Retinal pigment epithelial cell (primary cell): Measurements from ENCODE around the gene NFILZ.

ENCODE experiments used
- DNase-seq: peaks from one replicate; pipeline ENCODE4 v3.0.0-alpha.2; 2010; ENCODE audit warnings: low read depth
- H3K4me3 ChIP-seq: 2 replicates; pipeline ENCODE4 v1.5.1; 2011; ENCODE audit warnings: mild to moderate bottlenecking, low read length, control low read depth, moderate library complexity
- CTCF ChIP-seq: conservative IDR thresholded peaks from 2 replicates; pipeline ENCODE4 v1.5.1; 2011; ENCODE audit warnings: low read depth, low read length, control low read depth, inconsistent platforms

Gene NFILZ

GRCh38 chr19:8593931-8594330 is 36.5 kb upstream of the NFILZ start:
- no peak overlapping the region for H3K4me3 ChIP-seq
- no peak for DNase-seq
- no peak for TF ChIP-seq CTCF

- DNase-seq: no peak
- TF ChIP-seq CTCF: no peak
- H3K4me3 ChIP-seq: no peak overlapping the region
These were observed 34.8 kb upstream of the NFILZ start for GRCh38 chr19:8595651-8596050.

- DNase-seq: no peak
- TF ChIP-seq CTCF: no peak
These were observed 34.3 kb upstream of the NFILZ start for GRCh38 chr19:8596168-8596567.

GRCh38 chr19:8600064-8600463 is 30.4 kb upstream of the NFILZ start:
- DNase-seq: no peak
- no peak overlapping the region for H3K4me3 ChIP-seq
- TF ChIP-seq CTCF: no peak

More at GRCh38 chr19:8596168-8596567, 34.3 kb upstream of the NFILZ start:
- no peak overlapping the region for H3K4me3 ChIP-seq

GRCh38 chr19:8600816-8601215 is 29.6 kb upstream of the NFILZ start:
- no peak for TF ChIP-seq CTCF
- H3K4me3 ChIP-seq: no peak overlapping the region
- no peak for DNase-seq

- no peak for DNase-seq
- no peak overlapping the region for H3K4me3 ChIP-seq
- TF ChIP-seq CTCF: no peak
These were observed 28.6 kb upstream of the NFILZ start for GRCh38 chr19:8601796-8602195.

- no peak for TF ChIP-seq CTCF
- no peak overlapping the region for H3K4me3 ChIP-seq
- no peak for DNase-seq
These were observed 24.9 kb upstream of the NFILZ start for GRCh38 chr19:8605514-8605913.
